Measurements from ENCODE around the gene SLC39A2.
A peak's percentile ranks its signal among the peaks of the same experiment; 100 is the strongest.
"Not testable (repeated sequence)": the region's sequence is repeated elsewhere in the genome, so short reads cannot be mapped to it uniquely, and the experiment has no call there.

SLC39A2 gene

GRCh38 chr14:20997115-20997514 is 2.0 kb upstream of the SLC39A2 start:
- no peak for DNase-seq (ENCODE audit: low spot score)

- DNase-seq (ENCODE audit: low spot score): no peak
These were observed 1.5 kb upstream of the SLC39A2 start for GRCh38 chr14:20997564-20997963.

GRCh38 chr14:20998139-20998538 is 954 bp upstream of the SLC39A2 start:
- DNase-seq (ENCODE audit: low spot score): no peak

- DNase-seq (ENCODE audit: low spot score): no peak
These were observed 498 bp downstream of the SLC39A2 start for GRCh38 chr14:20999591-20999990.

GRCh38 chr14:21001218-21001617 is 2.1 kb downstream of the SLC39A2 start:
- DNase-seq (ENCODE audit: low spot score): no peak

- no peak for DNase-seq (ENCODE audit: low spot score)
These were observed 4.8 kb downstream of the SLC39A2 start for GRCh38 chr14:21003788-21004346.

- not testable (repeated sequence) for DNase-seq (ENCODE audit: low spot score)
These were observed 10.6 kb downstream of the SLC39A2 start for GRCh38 chr14:21009721-21010120.

- DNase-seq (ENCODE audit: low spot score): no peak
These were observed 12.0 kb downstream of the SLC39A2 start for GRCh38 chr14:21011136-21011535.

- peak; percentile 76 for DNase-seq (ENCODE audit: low spot score)
These were observed 15.7 kb downstream of the SLC39A2 start for GRCh38 chr14:21014761-21015190.

GRCh38 chr14:21015312-21015711 is 16.2 kb downstream of the SLC39A2 start:
- DNase-seq (ENCODE audit: low spot score): no peak

GRCh38 chr14:21016413-21017190 is 17.5 kb downstream of the SLC39A2 start:
- DNase-seq (ENCODE audit: low spot score): no peak

GRCh38 chr14:21017528-21018245 is 18.6 kb downstream of the SLC39A2 start:
- DNase-seq (ENCODE audit: low spot score): no peak

GRCh38 chr14:21018286-21018685 is 19.2 kb downstream of the SLC39A2 start:
- DNase-seq (ENCODE audit: low spot score): no peak

- no peak for DNase-seq (ENCODE audit: low spot score)
These were observed 19.7 kb downstream of the SLC39A2 start for GRCh38 chr14:21018781-21019180.

- no peak for DNase-seq (ENCODE audit: low spot score)
These were observed 20.3 kb downstream of the SLC39A2 start for GRCh38 chr14:21019366-21019765.

- no peak for DNase-seq (ENCODE audit: low spot score)
These were observed 22.0 kb downstream of the SLC39A2 start for GRCh38 chr14:21020977-21021545.

- DNase-seq (ENCODE audit: low spot score): no peak
These were observed 23.6 kb downstream of the SLC39A2 start for GRCh38 chr14:21022686-21023085.

- DNase-seq (ENCODE audit: low spot score): no peak
These were observed 24.1 kb downstream of the SLC39A2 start for GRCh38 chr14:21023174-21023573.

- DNase-seq (ENCODE audit: low spot score): peak; percentile 43
These were observed 24.9 kb downstream of the SLC39A2 start for GRCh38 chr14:21023817-21024584.

- peak; percentile 81 for DNase-seq (ENCODE audit: low spot score)
These were observed 25.7 kb downstream of the SLC39A2 start, which contains the start of gene NDRG2 for GRCh38 chr14:21024585-21025370. Gene NDRG2, minus strand, starts transcription at chr14:21025061. Its CDS starts 1,746 bp downstream, at chr14:21023315.
